SK-N-SH (cell line): ENCODE measurements around the gene PSAP.

Experiments used
- CHD2 ChIP-seq: fragments of 150-350 bp; IDR thresholded peaks from 2 replicates; pipeline ENCODE4 v1.6.1; 2018; ENCODE audit warnings: low read length; ENCODE audit not compliant: partially characterized antibody
- FOSL2 ChIP-seq: IDR thresholded peaks from 2 replicates; pipeline ENCODE4 v1.4.0; 2012; ENCODE audit warnings: low read depth, mild to moderate bottlenecking, moderate library complexity, borderline replicate concordance
- JUND ChIP-seq: IDR thresholded peaks from 2 replicates; pipeline ENCODE4 v1.4.0; 2012
- POLR2AphosphoS5 ChIP-seq: IDR thresholded peaks from 2 replicates; pipeline ENCODE4 v1.6.1; 2012; ENCODE audit warnings: low read depth, low read length
- RAD21 ChIP-seq: IDR thresholded peaks from 2 replicates; pipeline ENCODE4 v1.6.1; 2012; ENCODE audit warnings: mild to moderate bottlenecking, low read length
- RXRA ChIP-seq: IDR thresholded peaks from 2 replicates; pipeline ENCODE4 v1.4.0; 2012; ENCODE audit warnings: low read depth, mild to moderate bottlenecking, borderline replicate concordance
- TF ChIP-seq, protein P1 (sequence below): IDR thresholded peaks from 2 replicates; pipeline ENCODE4 v1.6.1; 2012; ENCODE audit warnings: mild to moderate bottlenecking, low read depth, low read length, moderate library complexity
- TF ChIP-seq, protein P2 (sequence below): fragments of 200-600 bp; sonication (generic); IDR thresholded peaks from 2 replicates; pipeline ENCODE4 v1.6.1; 2017; ENCODE audit warnings: antibody characterized with exemption, mild to moderate bottlenecking, moderate library complexity
- TF ChIP-seq, protein P3 (sequence below): fragments of 150-350 bp; IDR thresholded peaks from 2 replicates; pipeline ENCODE4 v1.6.1; 2017; ENCODE audit warnings: antibody characterized with exemption, low read length, low read depth, borderline replicate concordance
- TF ChIP-seq, protein P4 (sequence below): IDR thresholded peaks from 2 replicates; pipeline ENCODE4 v1.4.0; 2012; ENCODE audit warnings: low read depth
- TF ChIP-seq, protein P5 (sequence below): IDR thresholded peaks from 2 replicates; pipeline ENCODE4 v1.4.0; 2012; ENCODE audit warnings: low read depth, borderline replicate concordance

DNA sequence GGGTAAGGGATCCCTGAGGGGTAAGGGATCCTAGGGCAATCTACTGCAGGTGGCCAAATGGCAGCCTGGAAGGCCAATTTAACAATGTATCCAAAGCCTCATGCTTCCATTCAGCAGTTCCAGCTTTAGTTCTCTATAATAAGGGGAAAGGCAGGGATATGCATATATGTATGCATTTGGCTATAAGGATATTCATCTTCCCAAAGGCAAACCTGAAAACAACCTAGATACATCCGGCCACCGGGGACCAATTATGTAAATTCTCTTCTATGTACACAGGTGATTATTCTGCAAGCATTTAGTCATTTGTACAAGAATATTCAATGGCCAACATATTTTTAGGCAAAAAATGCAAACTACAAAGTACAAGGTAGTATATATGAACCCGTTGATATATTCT lies 26.7 kb downstream of the PSAP start:
- no peak for TF ChIP-seq RAD21
- TF ChIP-seq, protein P1, sequence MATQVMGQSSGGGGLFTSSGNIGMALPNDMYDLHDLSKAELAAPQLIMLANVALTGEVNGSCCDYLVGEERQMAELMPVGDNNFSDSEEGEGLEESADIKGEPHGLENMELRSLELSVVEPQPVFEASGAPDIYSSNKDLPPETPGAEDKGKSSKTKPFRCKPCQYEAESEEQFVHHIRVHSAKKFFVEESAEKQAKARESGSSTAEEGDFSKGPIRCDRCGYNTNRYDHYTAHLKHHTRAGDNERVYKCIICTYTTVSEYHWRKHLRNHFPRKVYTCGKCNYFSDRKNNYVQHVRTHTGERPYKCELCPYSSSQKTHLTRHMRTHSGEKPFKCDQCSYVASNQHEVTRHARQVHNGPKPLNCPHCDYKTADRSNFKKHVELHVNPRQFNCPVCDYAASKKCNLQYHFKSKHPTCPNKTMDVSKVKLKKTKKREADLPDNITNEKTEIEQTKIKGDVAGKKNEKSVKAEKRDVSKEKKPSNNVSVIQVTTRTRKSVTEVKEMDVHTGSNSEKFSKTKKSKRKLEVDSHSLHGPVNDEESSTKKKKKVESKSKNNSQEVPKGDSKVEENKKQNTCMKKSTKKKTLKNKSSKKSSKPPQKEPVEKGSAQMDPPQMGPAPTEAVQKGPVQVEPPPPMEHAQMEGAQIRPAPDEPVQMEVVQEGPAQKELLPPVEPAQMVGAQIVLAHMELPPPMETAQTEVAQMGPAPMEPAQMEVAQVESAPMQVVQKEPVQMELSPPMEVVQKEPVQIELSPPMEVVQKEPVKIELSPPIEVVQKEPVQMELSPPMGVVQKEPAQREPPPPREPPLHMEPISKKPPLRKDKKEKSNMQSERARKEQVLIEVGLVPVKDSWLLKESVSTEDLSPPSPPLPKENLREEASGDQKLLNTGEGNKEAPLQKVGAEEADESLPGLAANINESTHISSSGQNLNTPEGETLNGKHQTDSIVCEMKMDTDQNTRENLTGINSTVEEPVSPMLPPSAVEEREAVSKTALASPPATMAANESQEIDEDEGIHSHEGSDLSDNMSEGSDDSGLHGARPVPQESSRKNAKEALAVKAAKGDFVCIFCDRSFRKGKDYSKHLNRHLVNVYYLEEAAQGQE = no peak
- TF ChIP-seq, protein P2, sequence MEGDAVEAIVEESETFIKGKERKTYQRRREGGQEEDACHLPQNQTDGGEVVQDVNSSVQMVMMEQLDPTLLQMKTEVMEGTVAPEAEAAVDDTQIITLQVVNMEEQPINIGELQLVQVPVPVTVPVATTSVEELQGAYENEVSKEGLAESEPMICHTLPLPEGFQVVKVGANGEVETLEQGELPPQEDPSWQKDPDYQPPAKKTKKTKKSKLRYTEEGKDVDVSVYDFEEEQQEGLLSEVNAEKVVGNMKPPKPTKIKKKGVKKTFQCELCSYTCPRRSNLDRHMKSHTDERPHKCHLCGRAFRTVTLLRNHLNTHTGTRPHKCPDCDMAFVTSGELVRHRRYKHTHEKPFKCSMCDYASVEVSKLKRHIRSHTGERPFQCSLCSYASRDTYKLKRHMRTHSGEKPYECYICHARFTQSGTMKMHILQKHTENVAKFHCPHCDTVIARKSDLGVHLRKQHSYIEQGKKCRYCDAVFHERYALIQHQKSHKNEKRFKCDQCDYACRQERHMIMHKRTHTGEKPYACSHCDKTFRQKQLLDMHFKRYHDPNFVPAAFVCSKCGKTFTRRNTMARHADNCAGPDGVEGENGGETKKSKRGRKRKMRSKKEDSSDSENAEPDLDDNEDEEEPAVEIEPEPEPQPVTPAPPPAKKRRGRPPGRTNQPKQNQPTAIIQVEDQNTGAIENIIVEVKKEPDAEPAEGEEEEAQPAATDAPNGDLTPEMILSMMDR = no peak
- TF ChIP-seq CHD2 = no peak
- no peak for TF ChIP-seq FOSL2
- TF ChIP-seq, protein P3, sequence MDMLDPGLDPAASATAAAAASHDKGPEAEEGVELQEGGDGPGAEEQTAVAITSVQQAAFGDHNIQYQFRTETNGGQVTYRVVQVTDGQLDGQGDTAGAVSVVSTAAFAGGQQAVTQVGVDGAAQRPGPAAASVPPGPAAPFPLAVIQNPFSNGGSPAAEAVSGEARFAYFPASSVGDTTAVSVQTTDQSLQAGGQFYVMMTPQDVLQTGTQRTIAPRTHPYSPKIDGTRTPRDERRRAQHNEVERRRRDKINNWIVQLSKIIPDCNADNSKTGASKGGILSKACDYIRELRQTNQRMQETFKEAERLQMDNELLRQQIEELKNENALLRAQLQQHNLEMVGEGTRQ = no peak
- no peak for TF ChIP-seq JUND
- no peak for TF ChIP-seq RXRA
- TF ChIP-seq POLR2AphosphoS5 = no peak
- TF ChIP-seq, protein P4, sequence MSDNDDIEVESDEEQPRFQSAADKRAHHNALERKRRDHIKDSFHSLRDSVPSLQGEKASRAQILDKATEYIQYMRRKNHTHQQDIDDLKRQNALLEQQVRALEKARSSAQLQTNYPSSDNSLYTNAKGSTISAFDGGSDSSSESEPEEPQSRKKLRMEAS = no peak
- TF ChIP-seq, protein P5, sequence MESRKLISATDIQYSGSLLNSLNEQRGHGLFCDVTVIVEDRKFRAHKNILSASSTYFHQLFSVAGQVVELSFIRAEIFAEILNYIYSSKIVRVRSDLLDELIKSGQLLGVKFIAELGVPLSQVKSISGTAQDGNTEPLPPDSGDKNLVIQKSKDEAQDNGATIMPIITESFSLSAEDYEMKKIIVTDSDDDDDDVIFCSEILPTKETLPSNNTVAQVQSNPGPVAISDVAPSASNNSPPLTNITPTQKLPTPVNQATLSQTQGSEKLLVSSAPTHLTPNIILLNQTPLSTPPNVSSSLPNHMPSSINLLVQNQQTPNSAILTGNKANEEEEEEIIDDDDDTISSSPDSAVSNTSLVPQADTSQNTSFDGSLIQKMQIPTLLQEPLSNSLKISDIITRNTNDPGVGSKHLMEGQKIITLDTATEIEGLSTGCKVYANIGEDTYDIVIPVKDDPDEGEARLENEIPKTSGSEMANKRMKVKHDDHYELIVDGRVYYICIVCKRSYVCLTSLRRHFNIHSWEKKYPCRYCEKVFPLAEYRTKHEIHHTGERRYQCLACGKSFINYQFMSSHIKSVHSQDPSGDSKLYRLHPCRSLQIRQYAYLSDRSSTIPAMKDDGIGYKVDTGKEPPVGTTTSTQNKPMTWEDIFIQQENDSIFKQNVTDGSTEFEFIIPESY = no peak
